ENCODE results near the gene RANBP17.
"Not testable (repeated sequence)": the region's sequence is repeated elsewhere in the genome, so short reads cannot be mapped to it uniquely, and the experiment has no call there.

RANBP17 gene

GRCh38 chr5:170867825-170868224 is 6.0 kb downstream of the RANBP17 start:
- no peak for DNase-seq (ENCODE audit: low read depth)

DNA sequence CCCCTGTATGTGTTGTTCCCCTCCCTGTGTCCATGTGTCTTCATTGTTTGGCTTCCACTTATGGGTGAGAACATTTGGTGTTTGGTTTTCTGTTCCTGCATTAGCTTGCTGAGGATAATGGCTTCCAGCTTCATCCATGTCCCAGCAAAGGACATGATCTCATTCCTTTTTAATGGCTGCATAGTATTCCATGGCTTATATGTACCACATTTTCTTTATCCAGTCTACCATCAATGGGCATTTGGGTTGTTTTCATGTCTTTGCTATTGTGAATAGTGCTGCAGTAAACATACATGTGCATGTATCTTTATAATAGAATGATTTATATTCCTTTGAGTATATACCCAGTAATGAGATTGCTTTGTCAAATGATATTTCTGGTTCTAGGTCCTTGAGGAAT is 8.6 kb downstream of the RANBP17 start:
- DNase-seq (ENCODE audit: low read depth) = not testable (repeated sequence)

DNA sequence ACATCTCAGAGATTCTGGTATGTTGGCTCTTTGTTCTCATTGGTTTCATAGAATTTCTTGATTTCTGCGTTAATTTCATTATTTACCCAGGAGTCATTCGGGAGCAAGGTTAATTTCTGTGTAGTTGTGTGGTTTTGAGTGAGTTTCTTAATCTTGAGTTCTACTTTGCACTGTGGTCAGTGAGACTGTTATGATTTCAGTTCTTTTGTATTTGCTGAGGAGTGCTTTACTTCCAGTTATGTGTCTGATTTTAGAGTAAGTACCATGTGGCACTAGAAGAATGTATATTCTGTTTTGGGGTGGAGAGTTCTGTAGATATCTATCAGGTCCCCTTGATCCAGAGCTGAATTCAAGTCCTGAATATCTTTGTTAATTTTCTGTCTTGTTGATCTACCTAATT is 12.2 kb downstream of the RANBP17 start:
- no peak for DNase-seq (ENCODE audit: low read depth)

GRCh38 chr5:170875811-170876210 is 14.0 kb downstream of the RANBP17 start:
- no peak for DNase-seq (ENCODE audit: low read depth)

GRCh38 chr5:170880084-170880483 is 18.3 kb downstream of the RANBP17 start:
- DNase-seq (ENCODE audit: low read depth) = no peak

DNA sequence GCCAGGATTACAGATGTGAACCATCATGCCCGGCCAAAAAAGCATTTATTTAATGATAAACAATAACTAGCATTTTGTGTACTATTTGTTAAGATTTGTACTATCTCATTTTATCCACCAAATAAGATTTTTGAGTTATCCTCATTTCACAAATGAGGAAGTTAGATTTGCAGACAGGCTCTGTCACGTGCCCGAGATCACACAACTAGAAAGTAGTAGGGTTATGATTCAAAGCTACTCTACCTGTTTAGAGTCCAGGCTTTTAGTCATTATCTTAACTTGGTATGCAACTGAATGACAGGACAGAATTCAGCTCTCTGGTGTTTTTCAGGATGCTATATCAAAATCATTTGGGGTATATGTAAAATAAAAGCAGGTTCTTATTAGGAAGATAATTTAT is 20.5 kb downstream of the RANBP17 start:
- no peak for DNase-seq (ENCODE audit: low read depth)

DNA sequence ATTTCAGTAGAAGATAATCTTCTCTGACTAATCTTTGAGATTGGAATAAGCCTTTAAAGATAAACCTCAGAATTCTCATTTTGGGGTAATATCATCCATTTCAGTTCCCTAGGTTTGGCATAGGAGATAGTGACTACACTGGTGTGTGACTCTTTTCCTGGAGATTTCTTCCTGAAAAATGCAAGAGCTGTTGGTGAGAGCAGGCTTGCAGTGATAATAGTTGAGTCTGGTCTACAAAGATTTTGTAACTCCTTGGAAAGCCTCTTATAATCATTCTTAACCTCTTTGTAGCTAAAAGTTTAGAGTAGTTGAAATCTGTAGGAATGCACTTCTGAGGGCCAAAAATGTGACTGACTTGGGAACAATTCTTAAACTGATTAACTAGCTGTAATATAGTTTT is 23.4 kb downstream of the RANBP17 start:
- no peak for DNase-seq (ENCODE audit: low read depth)

- no peak for DNase-seq (ENCODE audit: low read depth)
Measured at GRCh38 chr5:170885809-170886208, 24.0 kb downstream of the RANBP17 start.

DNA sequence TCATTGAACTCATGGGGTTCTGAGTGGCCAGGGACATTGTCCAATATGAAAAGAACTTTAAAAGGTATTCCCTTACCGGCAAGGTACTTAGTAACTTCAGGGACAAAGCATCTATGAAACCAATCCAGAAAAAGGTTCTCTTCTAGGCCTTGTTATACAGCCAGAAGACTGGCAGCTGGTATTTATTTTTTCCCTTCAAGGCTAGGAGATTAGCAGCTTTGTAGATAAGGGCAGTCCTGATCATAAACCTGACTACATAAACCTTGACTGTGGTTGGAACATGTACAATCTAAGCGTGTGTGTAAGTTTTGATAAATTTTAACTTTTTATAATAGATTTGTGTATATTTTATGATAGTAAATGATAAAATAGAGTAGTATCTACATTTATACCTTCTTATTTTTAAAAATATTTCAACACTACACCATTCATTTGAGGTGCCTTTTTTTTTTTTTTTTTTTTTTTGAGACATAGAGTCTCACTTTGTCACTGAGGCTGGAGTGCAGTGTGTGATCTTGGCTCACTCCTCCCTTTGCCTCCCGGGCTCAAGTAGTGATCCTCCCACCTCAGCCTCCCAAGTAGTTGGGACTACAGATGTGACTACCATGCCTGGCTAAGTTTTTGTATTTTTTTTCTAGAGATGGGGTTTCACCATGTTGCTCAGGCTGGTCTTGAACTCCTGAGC is 24.5 kb downstream of the RANBP17 start:
- no peak for DNase-seq (ENCODE audit: low read depth)

GRCh38 chr5:170892196-170892595 is 30.4 kb downstream of the RANBP17 start:
- peak; percentile 94 for DNase-seq (ENCODE audit: low read depth)

- DNase-seq (ENCODE audit: low read depth) = no peak
Measured at GRCh38 chr5:170894665-170895064, 32.8 kb downstream of the RANBP17 start.

DNA sequence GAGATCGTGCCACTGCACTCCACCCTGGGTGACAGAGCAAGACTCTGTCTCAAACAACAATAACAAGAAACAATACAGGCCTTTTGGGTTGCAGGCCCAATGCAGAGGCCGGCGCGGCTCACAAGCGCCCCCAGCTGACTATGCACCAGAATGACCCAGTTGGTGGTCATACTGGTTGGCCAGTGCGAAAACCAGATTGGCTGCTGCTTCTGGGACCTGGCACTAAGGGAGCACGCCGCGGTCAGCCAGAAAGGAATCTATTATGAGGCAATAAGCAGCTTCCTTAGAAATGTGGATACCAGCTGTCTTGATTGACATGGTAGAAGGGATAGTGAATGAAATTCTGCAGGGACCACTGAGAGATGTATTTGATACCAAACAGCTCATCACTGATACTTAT is 35.0 kb downstream of the RANBP17 start:
- peak; percentile 55 for DNase-seq (ENCODE audit: low read depth)

DNA sequence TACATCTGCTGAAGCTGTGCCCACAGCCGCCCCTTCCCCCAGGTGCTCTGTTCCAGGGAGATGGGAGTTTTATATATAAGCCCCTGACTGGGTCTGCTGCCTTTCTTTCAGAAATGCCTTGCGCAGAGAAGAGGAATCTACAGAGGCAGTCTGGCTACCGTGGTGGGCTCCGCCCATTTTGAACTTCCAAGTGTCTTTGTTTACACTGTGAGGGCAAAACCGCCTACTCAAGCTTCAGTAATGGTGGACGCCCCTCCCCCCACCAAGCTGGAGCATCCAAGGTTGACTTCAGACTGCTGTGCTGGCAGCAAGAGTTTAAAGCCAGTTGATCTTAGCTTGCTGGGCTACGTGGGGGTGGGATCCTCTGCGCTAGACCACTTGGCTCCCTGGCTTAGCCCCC is 41.3 kb downstream of the RANBP17 start:
- no peak for DNase-seq (ENCODE audit: low read depth)

- peak; percentile 59 for DNase-seq (ENCODE audit: low read depth)
Measured at GRCh38 chr5:170907758-170908157, 45.9 kb downstream of the RANBP17 start.

- no peak for DNase-seq (ENCODE audit: low read depth)
Measured at GRCh38 chr5:170913573-170913972, 51.8 kb downstream of the RANBP17 start.

- peak; percentile 48 for DNase-seq (ENCODE audit: low read depth)
Measured at GRCh38 chr5:170917113-170917512, 55.3 kb downstream of the RANBP17 start.

DNA sequence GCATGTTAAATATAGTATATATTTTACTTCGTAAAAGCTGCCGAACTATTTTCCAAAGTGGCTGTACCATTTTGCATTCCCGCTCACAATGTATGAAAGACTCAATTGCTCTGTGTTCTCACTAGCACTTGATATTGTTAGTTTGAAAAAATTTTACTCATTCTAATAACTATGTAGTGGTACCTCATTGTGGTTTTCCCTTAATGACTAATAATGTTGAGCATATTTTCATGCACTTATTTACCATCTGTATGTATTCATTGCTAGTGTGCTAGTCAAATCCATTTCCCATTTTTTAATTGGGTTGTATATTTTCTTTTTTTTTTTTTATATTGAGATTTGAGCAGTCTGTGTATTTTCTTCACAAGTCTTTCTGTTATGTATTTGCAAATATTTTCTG is 58.4 kb downstream of the RANBP17 start:
- DNase-seq (ENCODE audit: low read depth) = peak; percentile 56

GRCh38 chr5:170922331-170922730 is 60.5 kb downstream of the RANBP17 start:
- DNase-seq (ENCODE audit: low read depth) = not testable (repeated sequence)

DNA sequence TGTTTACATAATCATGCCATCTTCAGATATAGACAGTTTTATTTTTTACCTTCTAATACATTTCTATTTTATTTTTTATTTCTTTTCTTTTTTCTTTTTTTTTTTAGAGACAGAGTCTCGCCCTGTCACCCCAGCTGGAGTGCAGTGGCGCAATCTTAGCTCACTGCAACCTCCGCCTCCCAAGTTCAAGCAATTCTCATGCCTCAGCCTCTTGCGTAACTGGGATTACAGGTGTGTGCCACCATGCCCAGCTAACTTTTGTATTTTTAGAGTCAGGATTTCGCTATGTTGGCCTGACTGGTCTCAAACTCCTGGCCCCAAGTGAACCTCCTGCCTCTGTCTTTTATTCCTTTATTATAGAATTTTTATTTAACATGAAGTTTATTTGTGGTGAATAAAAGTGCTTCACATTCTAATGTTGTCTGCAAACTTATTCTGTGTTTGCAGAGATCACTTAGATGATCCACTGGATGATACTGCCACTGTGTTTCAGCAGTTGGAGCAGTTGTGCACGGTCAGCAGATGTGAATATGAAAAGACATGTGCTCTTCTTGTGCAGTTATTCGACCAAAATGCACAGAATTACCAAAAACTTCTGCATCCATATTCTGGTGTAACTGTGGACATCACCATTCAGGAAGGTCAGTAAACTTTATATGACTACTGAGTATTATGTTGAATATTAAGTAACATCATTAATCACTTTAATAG is 62.2 kb downstream of the RANBP17 start:
- no peak for DNase-seq (ENCODE audit: low read depth)

DNA sequence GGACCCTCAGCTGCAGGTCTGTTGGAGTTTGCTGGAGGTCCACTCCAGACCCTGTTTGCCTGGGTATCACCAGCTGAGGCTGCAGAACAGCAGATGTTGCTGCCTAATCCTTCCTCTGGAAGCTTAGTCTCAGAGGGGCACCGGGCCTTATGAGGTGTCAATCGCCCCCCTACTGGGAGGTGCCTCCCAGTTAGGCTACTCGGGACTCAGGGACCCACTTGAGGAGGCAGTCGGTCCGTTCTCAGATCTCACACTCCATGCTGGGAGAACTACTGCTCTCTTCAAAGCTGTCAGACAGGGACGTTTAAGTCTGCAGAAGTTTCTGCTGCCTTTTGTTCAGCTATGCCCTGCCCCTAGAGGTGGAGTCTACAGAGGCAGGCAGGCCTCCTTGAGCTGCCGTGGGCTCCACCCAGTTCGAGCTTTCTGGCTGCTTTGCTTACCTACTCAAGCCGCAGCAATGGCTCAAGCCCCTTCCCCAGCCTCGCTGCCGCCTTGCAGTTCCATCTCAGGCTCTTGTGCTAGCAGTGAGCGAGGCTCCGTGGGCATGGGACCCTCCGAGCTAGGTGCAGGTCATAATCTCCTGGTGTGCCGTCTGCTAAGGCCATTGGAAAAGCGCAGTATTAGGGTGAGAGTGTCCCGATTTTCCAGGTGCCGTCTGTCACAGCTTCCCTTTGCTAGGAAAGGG is 73.9 kb downstream of the RANBP17 start:
- not testable (repeated sequence) for DNase-seq (ENCODE audit: low read depth)

DNA sequence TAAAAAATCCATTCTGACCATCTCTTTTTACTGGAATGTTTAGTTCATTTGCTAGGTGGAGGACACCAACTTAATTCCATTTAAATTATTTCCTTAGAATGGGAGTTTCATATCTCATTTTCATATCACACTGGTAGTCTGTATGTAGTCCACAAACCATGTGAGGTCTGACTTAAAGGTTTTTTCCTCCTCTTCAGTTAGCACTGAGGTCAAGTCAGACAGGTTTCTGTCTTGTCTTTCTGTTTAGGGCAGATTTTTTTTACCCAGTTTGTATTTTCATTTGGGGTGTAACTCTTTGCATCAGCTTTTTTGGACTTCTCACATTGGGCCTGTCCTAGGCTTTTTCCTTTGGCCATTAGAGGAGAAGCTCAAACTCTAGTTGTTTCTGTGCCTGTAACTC is 75.3 kb downstream of the RANBP17 start:
- DNase-seq (ENCODE audit: low read depth) = no peak

DNA sequence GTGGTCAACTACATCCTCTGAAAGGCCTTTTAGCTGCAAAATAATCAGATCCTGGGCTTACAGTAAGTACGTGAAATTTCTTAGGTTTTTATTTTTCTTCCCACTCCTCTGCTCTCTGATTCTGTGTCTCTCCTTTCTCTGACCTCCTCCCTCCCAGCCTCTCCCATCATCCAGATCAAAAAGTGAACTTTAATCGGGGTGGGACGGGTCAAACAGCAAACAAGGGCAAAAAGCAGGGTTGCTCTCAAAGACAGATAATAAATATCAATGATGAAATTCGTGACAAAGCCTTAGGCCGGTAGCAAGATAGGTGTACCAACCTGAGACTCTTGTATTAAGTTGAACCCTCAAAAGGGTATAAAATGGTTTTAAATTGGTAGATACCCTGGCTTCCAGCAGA is 76.1 kb downstream of the RANBP17 start:
- DNase-seq (ENCODE audit: low read depth) = no peak

DNA sequence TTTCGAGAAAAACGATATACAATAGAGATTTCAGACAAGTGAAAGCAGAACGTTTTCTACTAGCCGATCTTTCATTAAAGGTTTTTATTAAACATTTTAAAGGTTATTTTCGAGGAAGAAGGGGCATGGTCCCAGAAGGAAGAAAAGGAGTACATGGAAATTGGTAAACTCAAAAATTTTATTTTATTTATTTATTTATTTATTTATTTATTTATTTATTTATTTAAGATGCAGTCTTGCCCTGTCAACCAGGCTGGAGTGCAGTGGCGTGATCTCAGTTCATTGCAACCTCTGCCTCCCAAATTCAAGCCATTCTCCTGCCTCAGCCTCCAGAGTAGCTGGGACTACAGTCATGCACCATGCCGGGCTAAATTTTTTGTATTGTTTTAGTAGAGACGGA is 77.4 kb downstream of the RANBP17 start:
- no peak for DNase-seq (ENCODE audit: low read depth)

All from ELR (cell line).